K562 (cell line): ENCODE data around the gene CD70.

Source experiments
- EZH2 ChIP-seq: IDR thresholded peaks from 2 replicates; pipeline ENCODE4 v1.6.1; 2012; ENCODE audit warnings: low read depth, mild to moderate bottlenecking, inconsistent platforms, low read length, borderline replicate concordance
- GABPB1 ChIP-seq: sonication (generic); formaldehyde crosslinking; IDR thresholded peaks from 2 replicates; pipeline ENCODE4 v1.8.0; 2022; ENCODE audit warnings: mild to moderate bottlenecking, missing genetic modification reagents
- JUND ChIP-seq, 2 experiments: IDR thresholded peaks; 2 replicates in 1 of 2; 3 replicates in 1 of 2; pipeline ENCODE4 v1.6.1; 2011; ENCODE audit warnings: borderline replicate concordance in 2 of 2, low read depth in 2 of 2, low read length in 2 of 2, improper control_type of control experiment in 1 of 2, missing biosample characterization in 1 of 2, missing genetic modification characterization in 1 of 2, missing genetic modification reagents in 1 of 2
- ZNF644 ChIP-seq: fragments of 200-800 bp; sonication (Bioruptor generic); IDR thresholded peaks from 2 replicates; pipeline ENCODE4 v1.6.1; 2016; ENCODE audit warnings: low read depth, missing genetic modification characterization, missing compliant biosample characterization

DNA sequence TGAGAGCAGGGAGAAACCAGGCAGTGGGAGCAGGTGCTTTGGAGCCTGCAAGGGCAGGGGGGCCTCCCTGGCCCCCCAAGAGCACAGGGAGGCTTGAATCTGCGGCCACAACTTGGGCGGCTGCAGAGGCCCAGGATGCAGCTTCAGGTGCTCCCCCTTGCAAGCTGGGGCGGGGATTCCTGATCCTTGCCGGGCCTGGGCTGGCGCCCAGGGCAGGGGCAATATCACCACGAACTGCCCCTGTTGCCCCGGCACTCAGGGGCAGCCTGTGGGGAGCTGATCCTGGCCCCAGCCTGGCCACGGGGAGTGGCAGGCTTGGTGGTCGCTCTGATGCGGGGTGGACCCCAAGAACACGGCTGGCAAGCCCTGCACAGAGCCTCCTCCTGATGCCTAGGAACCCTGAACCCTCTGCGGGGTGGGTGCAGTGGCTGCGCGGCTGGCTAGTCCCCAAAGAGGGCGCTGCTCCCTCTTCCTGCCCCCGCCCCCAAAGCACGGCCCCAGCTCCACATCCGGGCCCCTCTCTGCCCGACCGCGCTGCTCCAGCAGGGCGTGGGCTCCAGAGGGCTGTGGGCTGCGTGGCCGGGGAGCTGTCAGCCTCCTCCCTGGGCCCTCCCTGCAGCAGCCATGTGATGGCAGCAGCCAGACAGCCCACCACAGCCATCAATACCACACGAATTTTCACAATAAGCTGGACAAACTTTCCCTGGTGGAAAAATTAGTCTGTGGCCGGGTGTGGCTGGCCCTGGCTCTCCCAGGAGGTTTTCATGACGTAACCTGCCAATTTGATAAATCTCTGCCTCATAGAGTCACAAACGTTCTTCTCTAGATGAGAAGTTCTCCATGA, 39.1 kb downstream of the CD70 start:
- TF ChIP-seq ZNF644 (tag), result no peak
- no peak for TF ChIP-seq JUND (IDR thresholded peaks at IDR 0.05; ENCODE audit: borderline replicate concordance, low read depth, low read length)
- TF ChIP-seq JUND (tag; IDR thresholded peaks at IDR 0.05; ENCODE audit: borderline replicate concordance, low read depth, low read length), result no peak
- TF ChIP-seq GABPB1 (CRISPR knock-in tag), result no peak
- no peak for TF ChIP-seq EZH2
